Fibroblast of pulmonary artery (primary cell): Measurements from ENCODE around the gene FAR2.

Experiments used
- DNase-seq: peaks from one replicate; pipeline ENCODE4 v3.0.0-alpha.2; 2010; ENCODE audit warnings: low read depth
- H3K4me3 ChIP-seq: replicated peaks from 2 replicates; pipeline ENCODE4 v1.5.1; 2011; ENCODE audit warnings: low read depth, mild to moderate bottlenecking, control low read depth, low read length, moderate library complexity
- CTCF ChIP-seq: IDR thresholded peaks from 2 replicates; pipeline ENCODE4 v1.5.1; 2011; ENCODE audit warnings: mild to moderate bottlenecking, control low read depth, low read length, inconsistent platforms; ENCODE audit errors: missing control alignments

The FAR2 gene

GRCh38 chr12:29187756-29188155 is 38.7 kb downstream of the FAR2 start:
- no peak for TF ChIP-seq CTCF
- H3K4me3 ChIP-seq, result no peak overlapping the region
- peak; percentile 57 for DNase-seq

- TF ChIP-seq CTCF, result no peak
- no peak overlapping the region for H3K4me3 ChIP-seq
- DNase-seq, result no peak
Measured at GRCh38 chr12:29191267-29191850, 42.3 kb downstream of the FAR2 start.

- DNase-seq, result no peak
Measured at GRCh38 chr12:29198901-29199300, 49.8 kb downstream of the FAR2 start.

GRCh38 chr12:29200586-29200985 is 51.5 kb downstream of the FAR2 start:
- DNase-seq, result no peak
- TF ChIP-seq CTCF, result no peak
- H3K4me3 ChIP-seq, result no peak overlapping the region

More at GRCh38 chr12:29198901-29199300, 49.8 kb downstream of the FAR2 start:
- TF ChIP-seq CTCF, result no peak
- no peak overlapping the region for H3K4me3 ChIP-seq

GRCh38 chr12:29201296-29201695 is 52.2 kb downstream of the FAR2 start:
- no peak for DNase-seq
- H3K4me3 ChIP-seq, result no peak overlapping the region
- no peak for TF ChIP-seq CTCF

GRCh38 chr12:29201746-29202145 is 52.7 kb downstream of the FAR2 start:
- DNase-seq, result no peak
- no peak overlapping the region for H3K4me3 ChIP-seq
- TF ChIP-seq CTCF, result no peak

GRCh38 chr12:29204521-29204920 is 55.4 kb downstream of the FAR2 start:
- no peak for TF ChIP-seq CTCF
- DNase-seq, result no peak
- no peak overlapping the region for H3K4me3 ChIP-seq
